GM23338 (cell line): ENCODE results near the gene CCDC157. TPM values are rescaled to one million over a fixed set of nuclear protein-coding genes. Genes with fewer than 3 reads are reported as not detected.

Experiments
- ATAC-seq: fragments of 200-7000 bp; cut with Tn5 transposase; 3 replicates; pipeline ENCODE4 v1.9.1; 2020
- DNase-seq: peaks from one replicate; pipeline ENCODE4 v3.0.0-alpha.2; 2015; ENCODE audit warnings: low spot score
- H2AFZ ChIP-seq: fragments of 200-600 bp; sonication (generic); 2 replicates; pipeline ENCODE4 v1.8.0; 2016; ENCODE audit warnings: antibody characterized with exemption, mild to moderate bottlenecking, moderate library complexity
- H3F3A ChIP-seq: fragments of 200-600 bp; sonication (generic); replicated peaks from 2 replicates; pipeline ENCODE4 v1.8.0; 2017; ENCODE audit warnings: antibody characterized with exemption, mixed run types, low read depth
- H3K27ac ChIP-seq: fragments of 200-600 bp; sonication (generic); 2 replicates; pipeline ENCODE4 v1.6.1; 2016; ENCODE audit warnings: low read depth
- H3K27me3 ChIP-seq: fragments of 200-600 bp; sonication (generic); 2 replicates; pipeline ENCODE4 v1.8.0; 2016; ENCODE audit warnings: mild to moderate bottlenecking, mixed run types, moderate library complexity; ENCODE audit not compliant: insufficient read depth
- H3K36me3 ChIP-seq: fragments of 200-600 bp; sonication (generic); 2 replicates; pipeline ENCODE4 v1.8.0; 2016; ENCODE audit warnings: mild to moderate bottlenecking; ENCODE audit not compliant: insufficient read depth
- H3K4me1 ChIP-seq: fragments of 200-600 bp; sonication (generic); 2 replicates; pipeline ENCODE4 v1.8.0; 2016; ENCODE audit warnings: mild to moderate bottlenecking, moderate library complexity; ENCODE audit not compliant: insufficient read depth
- H3K4me2 ChIP-seq: fragments of 200-600 bp; sonication (generic); 2 replicates; pipeline ENCODE4 v1.7.1; 2017; ENCODE audit warnings: mixed run types
- H3K4me3 ChIP-seq: fragments of 200-600 bp; sonication (generic); 2 replicates; pipeline ENCODE4 v1.6.1; 2016; ENCODE audit warnings: mixed run types
- H3K79me2 ChIP-seq: fragments of 200-600 bp; sonication (generic); replicated peaks from 2 replicates; pipeline ENCODE4 v1.8.0; 2017; ENCODE audit warnings: mild to moderate bottlenecking; ENCODE audit not compliant: insufficient read depth
- H3K9me2 ChIP-seq: fragments of 200-600 bp; sonication (generic); 2 replicates; pipeline ENCODE4 v1.8.0; 2017; ENCODE audit not compliant: insufficient read depth
- H4K20me1 ChIP-seq: fragments of 200-600 bp; sonication (generic); replicated peaks from 2 replicates; pipeline ENCODE4 v1.8.0; 2017; ENCODE audit warnings: mild to moderate bottlenecking; ENCODE audit not compliant: insufficient read depth
- H3K27ac Mint-ChIP-seq: 2 replicates; pipeline ENCODE4 v1.8.0; 2020; ENCODE audit warnings: inconsistent platforms, mild to moderate bottlenecking, moderate library complexity, mixed read lengths
- H3K27me3 Mint-ChIP-seq: 3 replicates; pipeline ENCODE4 v1.8.0; 2022; ENCODE audit warnings: low read depth, mild to moderate bottlenecking, moderate library complexity, mixed read lengths, inconsistent platforms; ENCODE audit not compliant: insufficient read depth, poor library complexity
- H3K36me3 Mint-ChIP-seq: 3 replicates; pipeline ENCODE4 v1.8.0; 2021; ENCODE audit warnings: low read depth, mild to moderate bottlenecking, inconsistent platforms, moderate library complexity, mixed read lengths
- H3K4me1 Mint-ChIP-seq: 3 replicates; pipeline ENCODE4 v1.8.0; 2020; ENCODE audit warnings: mild to moderate bottlenecking, inconsistent platforms, mixed read lengths
- H3K4me3 Mint-ChIP-seq: 3 replicates; pipeline ENCODE4 v1.8.0; 2021; ENCODE audit warnings: moderate library complexity, mild to moderate bottlenecking, inconsistent platforms, mixed read lengths
- H3K9me3 Mint-ChIP-seq: 3 replicates; pipeline ENCODE4 v1.8.0; 2020; ENCODE audit warnings: moderate library complexity, mild to moderate bottlenecking, inconsistent platforms, mixed read lengths
- CREB1 ChIP-seq: fragments of 250-450 bp; sonication (Bioruptor Pico); IDR thresholded peaks from 2 replicates; pipeline ENCODE4 v1.5.0; 2020; ENCODE audit warnings: low read depth, mild to moderate bottlenecking, moderate library complexity
- EZH2 ChIP-seq: fragments of 200-600 bp; sonication (generic); IDR thresholded peaks from one replicate; pipeline ENCODE4 v1.8.0; 2017; ENCODE audit warnings: antibody characterized with exemption, mild to moderate bottlenecking, low read depth; ENCODE audit not compliant: unreplicated experiment
- EZH2phosphoT487 ChIP-seq: fragments of 200-600 bp; sonication (generic); IDR thresholded peaks from one replicate; pipeline ENCODE4 v1.8.1; 2018; ENCODE audit warnings: antibody characterized with exemption; ENCODE audit not compliant: unreplicated experiment
- JUNB ChIP-seq: IDR thresholded peaks from one replicate; pipeline ENCODE4 v1.6.1; 2016; ENCODE audit warnings: antibody characterized with exemption; ENCODE audit not compliant: unreplicated experiment
- NANOG ChIP-seq: IDR thresholded peaks from 2 replicates; pipeline ENCODE4 v1.6.1; 2016; ENCODE audit warnings: antibody characterized with exemption, borderline replicate concordance
- POLR2AphosphoS5 ChIP-seq: IDR thresholded peaks from 2 replicates; pipeline ENCODE4 v1.6.1; 2016; ENCODE audit warnings: antibody characterized with exemption, low read depth
- STAT1 ChIP-seq: IDR thresholded peaks from one replicate; pipeline ENCODE4 v1.6.1; 2016; ENCODE audit warnings: antibody characterized with exemption; ENCODE audit not compliant: unreplicated experiment
- ZNF114 ChIP-seq: fragments of 250-450 bp; sonication (Bioruptor Pico); IDR thresholded peaks from 2 replicates; pipeline ENCODE4 v1.5.0; 2020; ENCODE audit warnings: mild to moderate bottlenecking, moderate library complexity
- ZNF331 ChIP-seq: fragments of 250-450 bp; sonication (Bioruptor Pico); IDR thresholded peaks from 2 replicates; pipeline ENCODE4 v1.5.0; 2020; ENCODE audit warnings: low read depth, mild to moderate bottlenecking, moderate library complexity
- polyA plus RNA-seq: library from polyadenylated mRNA; unstranded; fragments of >200 nt; fragmentation: Nextera tagmentation; extraction: Ambion mirVana; gene quantifications from 2 replicates; pipeline ENCODE4 v1.2.1, GENCODE V29; 2016
- total RNA-seq: library from RNA; depleted of rRNA; stranded (reverse); fragments of >200 nt; shearing (Covaris generic); gene quantifications from 2 replicates; pipeline ENCODE4 v1.2.3, GENCODE V29; 2014
- TF ChIP-seq, protein P1 (sequence below): IDR thresholded peaks from 2 replicates; pipeline ENCODE4 v1.6.1; 2016; ENCODE audit warnings: antibody characterized with exemption
- TF ChIP-seq, protein P2 (sequence below): IDR thresholded peaks from one replicate; pipeline ENCODE4 v1.6.1; 2018; ENCODE audit warnings: antibody characterized with exemption; ENCODE audit not compliant: unreplicated experiment
- TF ChIP-seq, protein P3 (sequence below), 2 experiments: fragments of 200-600 bp in 1 of 2; sonication (generic) in 1 of 2; conservative IDR thresholded peaks; 2 replicates each; pipeline versions ENCODE4 v1.5.1 to v1.6.1; 2016 to 2017; ENCODE audit warnings: antibody characterized with exemption in 2 of 2, low read depth in 2 of 2, mild to moderate bottlenecking in 2 of 2, moderate library complexity in 1 of 2
- TF ChIP-seq, protein P4 (sequence below): fragments of 250-450 bp; sonication (Bioruptor Pico); IDR thresholded peaks from 2 replicates; pipeline ENCODE4 v1.5.0; 2020; ENCODE audit warnings: mild to moderate bottlenecking, moderate library complexity

Gene CCDC157
- total and polyA plus RNA-seq, 2 experiments from 2014 or later, result 3.8 to 7.9 TPM

DNA sequence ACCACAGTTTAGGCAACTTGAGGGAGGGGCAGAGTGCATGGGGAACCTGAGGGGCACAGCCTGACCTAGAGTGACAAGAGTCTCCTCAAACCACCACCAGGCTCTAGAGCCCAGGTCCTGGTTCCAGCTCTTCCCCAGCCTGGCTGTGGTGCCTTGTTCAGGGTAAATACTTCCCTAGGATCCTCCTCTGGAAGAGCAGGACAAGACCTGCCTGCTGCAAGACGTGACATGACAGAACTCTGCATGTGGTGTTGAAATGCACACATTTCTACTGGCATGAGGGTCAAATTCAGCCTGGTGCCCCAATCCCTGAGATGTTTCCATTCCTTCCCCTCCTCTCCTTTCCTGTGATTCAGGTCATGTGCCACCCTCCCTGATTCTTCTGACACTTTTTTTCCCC lies 43.4 kb downstream of the CCDC157 start:
- Histone ChIP-seq H3K79me2 (no peaks in the 10 kb centered on the region), H3K27ac (no peak overlapping the region), H3K4me1 (peaks cover 17% of the 10 kb centered on the region), H3K36me3 (no peaks in the 10 kb centered on the region), H3K4me3 (no peak overlapping the region), H3K9me2 (no peaks in the 10 kb centered on the region), H2AFZ (no peak overlapping the region), H3K27me3 (peaks cover 31% of the 10 kb centered on the region), H3F3A (peaks cover 4% of the 10 kb centered on the region; the same call in 1 of the 2 replicates), H4K20me1 (no peaks in the 10 kb centered on the region), H3K4me2 (no peak overlapping the region)
- Mint-ChIP-seq H3K4me1 (peaks cover 24% of the 10 kb centered on the region), H3K36me3 (no peaks in the 10 kb centered on the region; the same call in 1 of the 3 replicates), H3K27ac (no peak overlapping the region), H3K4me3 (no peak overlapping the region), H3K9me3 (no peaks in the 10 kb centered on the region), H3K27me3 (peaks cover 38% of the 10 kb centered on the region)
- TF ChIP-seq, protein P1, sequence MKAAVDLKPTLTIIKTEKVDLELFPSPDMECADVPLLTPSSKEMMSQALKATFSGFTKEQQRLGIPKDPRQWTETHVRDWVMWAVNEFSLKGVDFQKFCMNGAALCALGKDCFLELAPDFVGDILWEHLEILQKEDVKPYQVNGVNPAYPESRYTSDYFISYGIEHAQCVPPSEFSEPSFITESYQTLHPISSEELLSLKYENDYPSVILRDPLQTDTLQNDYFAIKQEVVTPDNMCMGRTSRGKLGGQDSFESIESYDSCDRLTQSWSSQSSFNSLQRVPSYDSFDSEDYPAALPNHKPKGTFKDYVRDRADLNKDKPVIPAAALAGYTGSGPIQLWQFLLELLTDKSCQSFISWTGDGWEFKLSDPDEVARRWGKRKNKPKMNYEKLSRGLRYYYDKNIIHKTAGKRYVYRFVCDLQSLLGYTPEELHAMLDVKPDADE, result no peak
- TF ChIP-seq, protein P2, sequence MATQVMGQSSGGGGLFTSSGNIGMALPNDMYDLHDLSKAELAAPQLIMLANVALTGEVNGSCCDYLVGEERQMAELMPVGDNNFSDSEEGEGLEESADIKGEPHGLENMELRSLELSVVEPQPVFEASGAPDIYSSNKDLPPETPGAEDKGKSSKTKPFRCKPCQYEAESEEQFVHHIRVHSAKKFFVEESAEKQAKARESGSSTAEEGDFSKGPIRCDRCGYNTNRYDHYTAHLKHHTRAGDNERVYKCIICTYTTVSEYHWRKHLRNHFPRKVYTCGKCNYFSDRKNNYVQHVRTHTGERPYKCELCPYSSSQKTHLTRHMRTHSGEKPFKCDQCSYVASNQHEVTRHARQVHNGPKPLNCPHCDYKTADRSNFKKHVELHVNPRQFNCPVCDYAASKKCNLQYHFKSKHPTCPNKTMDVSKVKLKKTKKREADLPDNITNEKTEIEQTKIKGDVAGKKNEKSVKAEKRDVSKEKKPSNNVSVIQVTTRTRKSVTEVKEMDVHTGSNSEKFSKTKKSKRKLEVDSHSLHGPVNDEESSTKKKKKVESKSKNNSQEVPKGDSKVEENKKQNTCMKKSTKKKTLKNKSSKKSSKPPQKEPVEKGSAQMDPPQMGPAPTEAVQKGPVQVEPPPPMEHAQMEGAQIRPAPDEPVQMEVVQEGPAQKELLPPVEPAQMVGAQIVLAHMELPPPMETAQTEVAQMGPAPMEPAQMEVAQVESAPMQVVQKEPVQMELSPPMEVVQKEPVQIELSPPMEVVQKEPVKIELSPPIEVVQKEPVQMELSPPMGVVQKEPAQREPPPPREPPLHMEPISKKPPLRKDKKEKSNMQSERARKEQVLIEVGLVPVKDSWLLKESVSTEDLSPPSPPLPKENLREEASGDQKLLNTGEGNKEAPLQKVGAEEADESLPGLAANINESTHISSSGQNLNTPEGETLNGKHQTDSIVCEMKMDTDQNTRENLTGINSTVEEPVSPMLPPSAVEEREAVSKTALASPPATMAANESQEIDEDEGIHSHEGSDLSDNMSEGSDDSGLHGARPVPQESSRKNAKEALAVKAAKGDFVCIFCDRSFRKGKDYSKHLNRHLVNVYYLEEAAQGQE, result no peak
- no peak for TF ChIP-seq JUNB
- no peak for TF ChIP-seq ZNF331 (CRISPR knock-in tag)
- no peak for TF ChIP-seq EZH2phosphoT487
- TF ChIP-seq, protein P3, sequence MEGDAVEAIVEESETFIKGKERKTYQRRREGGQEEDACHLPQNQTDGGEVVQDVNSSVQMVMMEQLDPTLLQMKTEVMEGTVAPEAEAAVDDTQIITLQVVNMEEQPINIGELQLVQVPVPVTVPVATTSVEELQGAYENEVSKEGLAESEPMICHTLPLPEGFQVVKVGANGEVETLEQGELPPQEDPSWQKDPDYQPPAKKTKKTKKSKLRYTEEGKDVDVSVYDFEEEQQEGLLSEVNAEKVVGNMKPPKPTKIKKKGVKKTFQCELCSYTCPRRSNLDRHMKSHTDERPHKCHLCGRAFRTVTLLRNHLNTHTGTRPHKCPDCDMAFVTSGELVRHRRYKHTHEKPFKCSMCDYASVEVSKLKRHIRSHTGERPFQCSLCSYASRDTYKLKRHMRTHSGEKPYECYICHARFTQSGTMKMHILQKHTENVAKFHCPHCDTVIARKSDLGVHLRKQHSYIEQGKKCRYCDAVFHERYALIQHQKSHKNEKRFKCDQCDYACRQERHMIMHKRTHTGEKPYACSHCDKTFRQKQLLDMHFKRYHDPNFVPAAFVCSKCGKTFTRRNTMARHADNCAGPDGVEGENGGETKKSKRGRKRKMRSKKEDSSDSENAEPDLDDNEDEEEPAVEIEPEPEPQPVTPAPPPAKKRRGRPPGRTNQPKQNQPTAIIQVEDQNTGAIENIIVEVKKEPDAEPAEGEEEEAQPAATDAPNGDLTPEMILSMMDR (conservative IDR thresholded peaks at IDR 0.05; ENCODE audit: low read depth in 2 of 2), result no peak
- TF ChIP-seq NANOG, result no peak
- no peak for TF ChIP-seq EZH2
- TF ChIP-seq ZNF114 (CRISPR knock-in tag), result no peak
- TF ChIP-seq POLR2AphosphoS5, result no peak
- no peak for TF ChIP-seq STAT1
- no peak for TF ChIP-seq CREB1
- TF ChIP-seq, protein P4, sequence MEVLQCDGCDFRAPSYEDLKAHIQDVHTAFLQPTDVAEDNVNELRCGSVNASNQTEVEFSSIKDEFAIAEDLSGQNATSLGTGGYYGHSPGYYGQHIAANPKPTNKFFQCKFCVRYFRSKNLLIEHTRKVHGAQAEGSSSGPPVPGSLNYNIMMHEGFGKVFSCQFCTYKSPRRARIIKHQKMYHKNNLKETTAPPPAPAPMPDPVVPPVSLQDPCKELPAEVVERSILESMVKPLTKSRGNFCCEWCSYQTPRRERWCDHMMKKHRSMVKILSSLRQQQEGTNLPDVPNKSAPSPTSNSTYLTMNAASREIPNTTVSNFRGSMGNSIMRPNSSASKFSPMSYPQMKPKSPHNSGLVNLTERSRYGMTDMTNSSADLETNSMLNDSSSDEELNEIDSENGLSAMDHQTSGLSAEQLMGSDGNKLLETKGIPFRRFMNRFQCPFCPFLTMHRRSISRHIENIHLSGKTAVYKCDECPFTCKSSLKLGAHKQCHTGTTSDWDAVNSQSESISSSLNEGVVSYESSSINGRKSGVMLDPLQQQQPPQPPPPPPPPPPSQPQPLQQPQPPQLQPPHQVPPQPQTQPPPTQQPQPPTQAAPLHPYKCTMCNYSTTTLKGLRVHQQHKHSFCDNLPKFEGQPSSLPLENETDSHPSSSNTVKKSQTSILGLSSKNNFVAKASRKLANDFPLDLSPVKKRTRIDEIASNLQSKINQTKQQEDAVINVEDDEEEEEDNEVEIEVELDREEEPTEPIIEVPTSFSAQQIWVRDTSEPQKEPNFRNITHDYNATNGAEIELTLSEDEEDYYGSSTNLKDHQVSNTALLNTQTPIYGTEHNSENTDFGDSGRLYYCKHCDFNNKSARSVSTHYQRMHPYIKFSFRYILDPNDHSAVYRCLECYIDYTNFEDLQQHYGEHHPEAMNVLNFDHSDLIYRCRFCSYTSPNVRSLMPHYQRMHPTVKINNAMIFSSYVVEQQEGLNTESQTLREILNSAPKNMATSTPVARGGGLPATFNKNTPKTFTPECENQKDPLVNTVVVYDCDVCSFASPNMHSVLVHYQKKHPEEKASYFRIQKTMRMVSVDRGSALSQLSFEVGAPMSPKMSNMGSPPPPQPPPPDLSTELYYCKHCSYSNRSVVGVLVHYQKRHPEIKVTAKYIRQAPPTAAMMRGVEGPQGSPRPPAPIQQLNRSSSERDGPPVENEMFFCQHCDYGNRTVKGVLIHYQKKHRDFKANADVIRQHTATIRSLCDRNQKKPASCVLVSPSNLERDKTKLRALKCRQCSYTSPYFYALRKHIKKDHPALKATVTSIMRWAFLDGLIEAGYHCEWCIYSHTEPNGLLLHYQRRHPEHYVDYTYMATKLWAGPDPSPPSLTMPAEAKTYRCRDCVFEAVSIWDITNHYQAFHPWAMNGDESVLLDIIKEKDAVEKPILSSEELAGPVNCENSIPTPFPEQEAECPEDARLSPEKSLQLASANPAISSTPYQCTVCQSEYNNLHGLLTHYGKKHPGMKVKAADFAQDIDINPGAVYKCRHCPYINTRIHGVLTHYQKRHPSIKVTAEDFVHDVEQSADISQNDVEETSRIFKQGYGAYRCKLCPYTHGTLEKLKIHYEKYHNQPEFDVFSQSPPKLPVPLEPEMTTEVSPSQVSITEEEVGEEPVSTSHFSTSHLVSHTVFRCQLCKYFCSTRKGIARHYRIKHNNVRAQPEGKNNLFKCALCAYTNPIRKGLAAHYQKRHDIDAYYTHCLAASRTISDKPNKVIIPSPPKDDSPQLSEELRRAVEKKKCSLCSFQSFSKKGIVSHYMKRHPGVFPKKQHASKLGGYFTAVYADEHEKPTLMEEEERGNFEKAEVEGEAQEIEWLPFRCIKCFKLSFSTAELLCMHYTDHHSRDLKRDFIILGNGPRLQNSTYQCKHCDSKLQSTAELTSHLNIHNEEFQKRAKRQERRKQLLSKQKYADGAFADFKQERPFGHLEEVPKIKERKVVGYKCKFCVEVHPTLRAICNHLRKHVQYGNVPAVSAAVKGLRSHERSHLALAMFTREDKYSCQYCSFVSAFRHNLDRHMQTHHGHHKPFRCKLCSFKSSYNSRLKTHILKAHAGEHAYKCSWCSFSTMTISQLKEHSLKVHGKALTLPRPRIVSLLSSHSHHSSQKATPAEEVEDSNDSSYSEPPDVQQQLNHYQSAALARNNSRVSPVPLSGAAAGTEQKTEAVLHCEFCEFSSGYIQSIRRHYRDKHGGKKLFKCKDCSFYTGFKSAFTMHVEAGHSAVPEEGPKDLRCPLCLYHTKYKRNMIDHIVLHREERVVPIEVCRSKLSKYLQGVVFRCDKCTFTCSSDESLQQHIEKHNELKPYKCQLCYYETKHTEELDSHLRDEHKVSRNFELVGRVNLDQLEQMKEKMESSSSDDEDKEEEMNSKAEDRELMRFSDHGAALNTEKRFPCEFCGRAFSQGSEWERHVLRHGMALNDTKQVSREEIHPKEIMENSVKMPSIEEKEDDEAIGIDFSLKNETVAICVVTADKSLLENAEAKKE (CRISPR knock-in tag), result no peak
- DNase-seq (no peak), ATAC-seq (no peak)
